ENCODE data around the gene COL26A1. TPM values are rescaled to one million over a fixed set of nuclear protein-coding genes. Genes with fewer than 3 reads are reported as not detected.

COL26A1 gene
- total and polyA plus RNA-seq, 7 donors: 0.13 TPM; not detected in 6

DNA sequence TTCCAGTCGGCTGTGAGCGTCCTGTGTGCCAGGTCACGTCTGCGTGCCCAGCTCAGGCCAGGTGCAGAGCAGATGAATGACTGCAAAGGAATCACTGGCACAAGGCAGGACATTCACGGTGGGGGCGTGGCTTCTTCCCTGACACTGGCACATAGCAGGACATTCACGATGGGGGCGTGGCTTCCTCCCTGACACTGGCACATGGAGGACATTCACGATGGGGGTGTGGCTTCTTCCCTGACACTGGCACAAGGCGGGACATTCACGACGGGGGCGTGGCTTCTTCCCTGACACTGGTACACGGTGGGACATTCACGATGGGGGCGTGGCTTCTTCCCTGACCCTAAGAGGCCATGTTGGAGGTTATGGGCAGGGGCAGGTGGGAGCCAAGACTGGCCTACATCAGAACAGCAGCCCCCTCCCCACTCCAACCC lies 202.1 kb downstream of the COL26A1 start:
- H3K9me3 ChIP-seq: peaks cover 0 to under 1% (median 0%) of the 10 kb centered on the region in 4 donors
- H3K36me3 ChIP-seq: no peaks in the 10 kb centered on the region
- H3K27me3 ChIP-seq: peaks cover 0 to 40% (median 18%) of the 10 kb centered on the region in 3 donors
- H3K4me1 ChIP-seq: no peaks in the 10 kb centered on the region
- no peak for TF ChIP-seq POLR2A (IDR thresholded peaks at IDR 0.05)
- no peak overlapping the region for H3K4me3 ChIP-seq
- intact Hi-C loops (cut with DNase I): no loop called here
- H3K27ac ChIP-seq: no peak overlapping the region
- peak; percentile 59 for DNase-seq
- WGBS, 2 donors: 15 to 54% methylated on average over 16 of the region's 16 CpGs

DNA sequence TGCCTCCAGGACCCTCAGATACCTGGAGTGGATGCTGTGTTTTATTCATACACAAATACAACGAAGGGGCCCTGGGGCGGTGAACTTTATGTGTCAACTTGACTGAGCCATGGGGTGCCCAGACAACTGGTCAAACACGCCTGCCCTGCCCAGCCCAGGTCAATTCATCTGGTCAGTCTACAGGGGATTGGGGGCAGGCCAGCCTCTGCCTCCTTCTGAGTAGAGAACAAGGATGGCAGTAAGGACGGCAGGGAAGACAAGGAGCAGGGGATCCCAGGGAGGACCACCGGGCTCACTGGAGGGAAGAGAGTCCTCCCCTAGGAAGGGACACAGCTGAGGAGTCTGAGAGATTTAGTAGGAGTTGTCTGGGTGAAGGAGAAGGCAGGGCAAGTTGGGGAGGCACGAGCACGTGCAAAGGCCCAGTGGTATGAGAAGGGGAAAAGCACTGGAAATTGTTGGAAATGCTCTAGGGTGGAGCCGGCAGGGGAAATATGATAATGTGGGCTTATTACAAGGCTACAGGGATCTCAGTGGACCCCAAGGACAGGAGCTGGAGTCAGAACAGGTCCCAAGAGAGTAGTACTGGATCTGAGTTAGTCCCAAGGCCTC lies 203.0 kb downstream of the COL26A1 start:
- H3K27ac ChIP-seq: no peak overlapping the region

DNA sequence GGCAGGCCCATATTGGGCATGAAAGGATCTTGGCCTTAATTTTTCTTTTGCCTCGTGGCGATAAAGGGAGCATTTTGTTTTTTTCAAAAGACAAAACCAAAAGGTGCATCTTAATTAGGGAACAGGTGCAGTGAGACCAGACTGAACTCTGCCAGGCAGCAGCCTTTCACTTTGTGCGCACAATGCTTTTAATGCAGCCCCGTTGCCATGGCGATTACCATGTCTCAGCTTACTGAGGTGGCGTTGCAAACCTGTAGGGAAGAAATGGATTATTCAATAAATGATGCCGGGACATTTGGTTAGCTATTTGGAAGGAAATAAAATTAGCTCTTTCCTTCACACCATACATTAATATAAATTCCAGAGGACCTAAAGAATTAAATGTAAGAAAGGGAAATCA lies 204.6 kb downstream of the COL26A1 start:
- DNase-seq: peak; percentile 19
- TF ChIP-seq, protein P1, sequence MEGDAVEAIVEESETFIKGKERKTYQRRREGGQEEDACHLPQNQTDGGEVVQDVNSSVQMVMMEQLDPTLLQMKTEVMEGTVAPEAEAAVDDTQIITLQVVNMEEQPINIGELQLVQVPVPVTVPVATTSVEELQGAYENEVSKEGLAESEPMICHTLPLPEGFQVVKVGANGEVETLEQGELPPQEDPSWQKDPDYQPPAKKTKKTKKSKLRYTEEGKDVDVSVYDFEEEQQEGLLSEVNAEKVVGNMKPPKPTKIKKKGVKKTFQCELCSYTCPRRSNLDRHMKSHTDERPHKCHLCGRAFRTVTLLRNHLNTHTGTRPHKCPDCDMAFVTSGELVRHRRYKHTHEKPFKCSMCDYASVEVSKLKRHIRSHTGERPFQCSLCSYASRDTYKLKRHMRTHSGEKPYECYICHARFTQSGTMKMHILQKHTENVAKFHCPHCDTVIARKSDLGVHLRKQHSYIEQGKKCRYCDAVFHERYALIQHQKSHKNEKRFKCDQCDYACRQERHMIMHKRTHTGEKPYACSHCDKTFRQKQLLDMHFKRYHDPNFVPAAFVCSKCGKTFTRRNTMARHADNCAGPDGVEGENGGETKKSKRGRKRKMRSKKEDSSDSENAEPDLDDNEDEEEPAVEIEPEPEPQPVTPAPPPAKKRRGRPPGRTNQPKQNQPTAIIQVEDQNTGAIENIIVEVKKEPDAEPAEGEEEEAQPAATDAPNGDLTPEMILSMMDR (IDR thresholded peaks at IDR 0.05): no peak
- TF ChIP-seq POLR2A (IDR thresholded peaks at IDR 0.05): no peak
- no peak for TF ChIP-seq POLR2AphosphoS5 (IDR thresholded peaks at IDR 0.05)
- no peak overlapping the region for H3K27ac ChIP-seq
- peaks cover 0 to 35% (median 18%) of the 10 kb centered on the region in 3 donors for H3K27me3 ChIP-seq
- intact Hi-C loops (cut with DNase I): no loop called here
- no peaks in the 10 kb centered on the region for H3K4me1 ChIP-seq
- WGBS, 2 donors: 85 to 93% methylated on average over 7 of the region's 7 CpGs
- no peaks in the 10 kb centered on the region for H3K36me3 ChIP-seq
- H3K4me3 ChIP-seq: no peak overlapping the region
- peaks cover 0 to 2% (median under 1%) of the 10 kb centered on the region in 4 donors for H3K9me3 ChIP-seq

More for the DNA sequence above, 203.0 kb downstream of the COL26A1 start:
- H3K9me3 ChIP-seq: peaks cover 0 to 2% (median 0%) of the 10 kb centered on the region in 4 donors
- TF ChIP-seq, protein P1 (IDR thresholded peaks at IDR 0.05): no peak
- no peak for TF ChIP-seq POLR2AphosphoS5 (IDR thresholded peaks at IDR 0.05)
- TF ChIP-seq POLR2A (IDR thresholded peaks at IDR 0.05): no peak
- TF ChIP-seq EP300 (IDR thresholded peaks at IDR 0.05): no peak
- H3K27me3 ChIP-seq: peaks cover 0 to 40% (median 18%) of the 10 kb centered on the region in 3 donors
- DNase-seq: peak; percentile 36
- H3K4me1 ChIP-seq: no peaks in the 10 kb centered on the region
- H3K36me3 ChIP-seq: no peaks in the 10 kb centered on the region
- WGBS, 2 donors: 82 to 89% methylated on average over 8 of the region's 8 CpGs
- H3K4me3 ChIP-seq: no peak overlapping the region
- intact Hi-C loops (cut with DNase I): no loop called here

DNA sequence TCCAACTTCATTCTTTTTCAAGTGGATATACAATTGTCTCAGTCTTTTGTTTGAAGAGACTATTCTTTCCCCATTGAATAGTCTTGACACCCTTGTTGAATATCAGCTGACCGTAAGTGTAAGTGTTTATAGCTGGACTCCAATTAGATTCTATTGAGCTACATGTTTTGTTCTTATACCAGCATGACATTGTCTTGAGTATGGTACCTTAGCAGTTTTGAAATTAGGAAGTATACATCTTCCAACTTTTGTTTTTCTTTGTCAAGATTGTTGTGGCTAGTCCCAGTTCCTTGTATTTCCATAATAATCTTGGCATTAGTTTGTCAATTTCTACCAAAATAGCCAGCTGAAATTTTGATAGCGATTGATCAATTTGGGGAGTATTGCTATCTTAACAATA lies 209.5 kb downstream of the COL26A1 start:
- TF ChIP-seq, protein P1 (IDR thresholded peaks at IDR 0.05): no peak
- TF ChIP-seq POLR2A (IDR thresholded peaks at IDR 0.05): no peak
- no peak for TF ChIP-seq POLR2AphosphoS5 (IDR thresholded peaks at IDR 0.05)
- TF ChIP-seq EP300 (IDR thresholded peaks at IDR 0.05): no peak
- DNase-seq: no peak
- intact Hi-C loops (cut with DNase I): no loop called here
- Histone ChIP-seq H3K27me3 (peaks cover 0 to 3% (median 0%) of the 10 kb centered on the region in 3 donors), H3K36me3 (no peaks in the 10 kb centered on the region), H3K27ac (no peak overlapping the region), H3K4me1 (no peaks in the 10 kb centered on the region), H3K9me3 (peaks cover 0 to 12% (median 1%) of the 10 kb centered on the region in 4 donors), H3K4me3 (no peak overlapping the region)
- WGBS, 2 donors: 97 to 98% methylated on average over 2 of the region's 2 CpGs

DNA sequence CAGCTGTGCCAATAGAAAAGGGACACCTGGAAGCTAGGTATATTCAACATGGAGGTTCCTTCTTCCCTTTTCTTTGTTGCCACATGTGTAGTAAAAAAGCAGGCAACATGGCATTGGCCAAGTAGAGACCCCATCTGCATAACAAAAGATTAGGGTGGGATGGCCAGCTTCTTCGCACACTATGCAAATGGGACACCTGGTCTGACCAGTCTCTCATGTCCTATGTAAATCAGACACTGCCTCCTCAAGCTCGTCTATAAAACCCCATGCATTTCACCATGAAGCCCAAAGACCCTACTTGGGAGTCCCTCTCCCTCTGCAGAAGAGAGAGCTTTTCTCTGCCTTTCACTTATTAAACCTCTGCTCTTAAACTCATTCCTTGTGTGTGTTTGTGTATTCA lies 212.5 kb downstream of the COL26A1 start:
- peaks cover 0 to 9% (median 0%) of the 10 kb centered on the region in 3 donors for H3K27me3 ChIP-seq
- no peaks in the 10 kb centered on the region for H3K36me3 ChIP-seq
- intact Hi-C loops (cut with DNase I): no loop called here
- WGBS, 2 donors: 32 to 54% methylated on average over 2 of the region's 2 CpGs
- TF ChIP-seq, protein P1 (IDR thresholded peaks at IDR 0.05): no peak
- no peak for TF ChIP-seq POLR2AphosphoS5 (IDR thresholded peaks at IDR 0.05)
- H3K9me3 ChIP-seq: peaks cover 0 to 12% (median 0%) of the 10 kb centered on the region in 4 donors
- no peak overlapping the region for H3K27ac ChIP-seq
- no peak for DNase-seq
- H3K4me3 ChIP-seq: no peak overlapping the region
- H3K4me1 ChIP-seq: no peaks in the 10 kb centered on the region
